Testis (tissue), 3 donors: ENCODE data around the gene APOC3. TPM values are rescaled to one million over a fixed set of nuclear protein-coding genes. Genes with fewer than 3 reads are reported as not detected.
"Not testable (repeated sequence)": the region's sequence is repeated elsewhere in the genome, so short reads cannot be mapped to it uniquely, and the experiment has no call there.

Experiments
- DNase-seq: peaks from one replicate; pipeline ENCODE4 v3.0.0-alpha.2; 2019
- H3K27ac ChIP-seq, 2 donors: fragments of 200-600 bp; sonication (generic); one replicate each; pipeline ENCODE4 v1.5.1; 2019
- H3K27me3 ChIP-seq: fragments of 200-600 bp; sonication (generic); one replicate; pipeline ENCODE4 v1.5.1; 2019
- H3K36me3 ChIP-seq: fragments of 200-600 bp; sonication (generic); one replicate; pipeline ENCODE4 v1.5.1; 2017; ENCODE audit warnings: low read depth; ENCODE audit errors: missing control alignments
- H3K4me1 ChIP-seq: fragments of 200-600 bp; sonication (generic); one replicate; pipeline ENCODE4 v1.5.1; 2019
- H3K4me3 ChIP-seq, 2 donors: fragments of 200-600 bp; sonication (generic); one replicate each; pipeline ENCODE4 v1.5.1; 2017 to 2019
- H3K9me3 ChIP-seq: fragments of 200-600 bp; sonication (generic); one replicate; pipeline ENCODE4 v1.5.1; 2017
- POLR2A ChIP-seq: fragments of 450-650 bp; IDR thresholded peaks from one replicate; pipeline ENCODE4 v1.6.1; 2017; ENCODE audit warnings: antibody characterized with exemption, mild to moderate bottlenecking, moderate library complexity
- WGBS, 2 donors: methylation state at CpG; one replicate each; pipeline ENCODE4 v1.1.5; 2018; 5-methylcytosine and 5-hydroxymethylcytosine counted together
- intact Hi-C: fragments of 100-400 bp; cut with DNase I; formaldehyde crosslinking; loops from one replicate; pipeline ENCODE4 v1.15.1; 2023; ENCODE audit warnings: low total_unique reads
- polyA plus RNA-seq: library from polyadenylated mRNA; stranded (reverse); fragments of 350-450 nt; fragmentation: Illumina TruSeq; extraction: RNeasy Lipid Tissue Mini Kit (QIAGEN cat#74804); gene quantifications from one replicate; pipeline ENCODE4 v1.2.3, GENCODE V29; 2014; ENCODE audit warnings: low read depth, low replicate concordance; ENCODE audit not compliant: insufficient read depth
- total RNA-seq, 2 donors: library from RNA; depleted of rRNA; stranded (reverse); fragments of >200 nt; gene quantifications; one replicate each; pipeline ENCODE4 v1.2.3, GENCODE V29; 2016
- TF ChIP-seq, protein P1 (sequence below), 3 experiments: fragments of 450-650 bp in 2 of 3; fragments of 200-600 bp in 1 of 3; sonication (generic) in 1 of 3; IDR thresholded peaks; one replicate each; pipeline ENCODE4 v1.5.1; 2016 to 2019; ENCODE audit warnings: antibody characterized with exemption in 3 of 3, mild to moderate bottlenecking in 2 of 3, moderate library complexity in 1 of 3

The APOC3 gene
- total and polyA plus RNA-seq, 3 donors from 2014 or later, result 0.81 to 4.0 TPM; not detected in 1

DNA sequence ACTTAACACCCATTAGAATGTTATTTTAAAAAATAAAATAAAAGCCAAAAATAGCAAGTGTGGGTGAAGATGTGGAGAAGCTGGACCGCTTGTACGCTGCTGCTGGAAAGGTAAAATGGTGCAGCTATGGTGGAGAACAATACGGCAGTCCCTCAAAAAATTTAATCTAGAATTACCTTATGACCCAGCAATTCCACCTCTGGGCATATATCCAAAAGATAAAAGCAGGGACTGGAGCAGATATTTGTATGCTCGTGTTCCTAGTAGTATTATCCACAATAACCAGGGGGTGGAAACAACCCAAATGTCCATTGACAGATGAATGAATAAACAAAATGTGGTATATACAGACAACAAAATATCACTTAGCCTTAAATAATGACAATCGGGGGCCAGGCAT is 31.9 kb upstream of the APOC3 start:
- Histone ChIP-seq H3K27me3 (no peaks in the 10 kb centered on the region), H3K4me1 (no peaks in the 10 kb centered on the region), H3K27ac (no peak overlapping the region), H3K9me3 (no peaks in the 10 kb centered on the region), H3K36me3 (no peaks in the 10 kb centered on the region), H3K4me3 (no peak overlapping the region)
- no peak for DNase-seq
- TF ChIP-seq, protein P1, sequence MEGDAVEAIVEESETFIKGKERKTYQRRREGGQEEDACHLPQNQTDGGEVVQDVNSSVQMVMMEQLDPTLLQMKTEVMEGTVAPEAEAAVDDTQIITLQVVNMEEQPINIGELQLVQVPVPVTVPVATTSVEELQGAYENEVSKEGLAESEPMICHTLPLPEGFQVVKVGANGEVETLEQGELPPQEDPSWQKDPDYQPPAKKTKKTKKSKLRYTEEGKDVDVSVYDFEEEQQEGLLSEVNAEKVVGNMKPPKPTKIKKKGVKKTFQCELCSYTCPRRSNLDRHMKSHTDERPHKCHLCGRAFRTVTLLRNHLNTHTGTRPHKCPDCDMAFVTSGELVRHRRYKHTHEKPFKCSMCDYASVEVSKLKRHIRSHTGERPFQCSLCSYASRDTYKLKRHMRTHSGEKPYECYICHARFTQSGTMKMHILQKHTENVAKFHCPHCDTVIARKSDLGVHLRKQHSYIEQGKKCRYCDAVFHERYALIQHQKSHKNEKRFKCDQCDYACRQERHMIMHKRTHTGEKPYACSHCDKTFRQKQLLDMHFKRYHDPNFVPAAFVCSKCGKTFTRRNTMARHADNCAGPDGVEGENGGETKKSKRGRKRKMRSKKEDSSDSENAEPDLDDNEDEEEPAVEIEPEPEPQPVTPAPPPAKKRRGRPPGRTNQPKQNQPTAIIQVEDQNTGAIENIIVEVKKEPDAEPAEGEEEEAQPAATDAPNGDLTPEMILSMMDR (IDR thresholded peaks at IDR 0.05), result no peak
- no peak for TF ChIP-seq POLR2A
- intact Hi-C loops, result no loop called here
- 68 to 79% methylated on average over 5 of the region's 5 CpGs for WGBS, 2 donors

DNA sequence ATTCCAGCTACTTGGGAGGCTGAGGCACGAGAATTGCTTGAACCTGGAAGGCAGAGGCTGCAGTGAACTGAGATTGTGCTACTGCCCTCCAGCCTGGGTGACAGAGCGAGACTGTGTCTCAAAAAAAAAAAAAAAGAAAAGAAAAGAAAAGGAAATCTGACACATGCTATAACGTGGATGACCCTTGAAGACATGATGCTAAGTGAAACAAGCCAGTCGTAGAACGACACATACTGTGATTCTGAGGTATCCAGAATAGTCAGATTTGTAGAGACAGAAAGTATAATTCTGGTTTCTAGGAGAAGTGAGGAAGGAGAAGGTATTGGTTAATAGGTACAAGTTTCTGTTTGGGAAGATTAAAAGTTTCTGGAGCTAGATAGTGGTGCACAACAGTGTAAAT is 31.3 kb upstream of the APOC3 start:
- H3K36me3 ChIP-seq, result no peaks in the 10 kb centered on the region
- H3K27me3 ChIP-seq, result no peaks in the 10 kb centered on the region
- DNase-seq, result no peak
- WGBS, 2 donors, result 83 to 91% methylated on average over 5 of the region's 5 CpGs
- no peak overlapping the region for H3K27ac ChIP-seq
- H3K4me1 ChIP-seq, result no peaks in the 10 kb centered on the region
- H3K4me3 ChIP-seq, result no peak overlapping the region
- no peaks in the 10 kb centered on the region for H3K9me3 ChIP-seq
- intact Hi-C loops, result no loop called here
- TF ChIP-seq POLR2A, result no peak
- TF ChIP-seq, protein P1 (IDR thresholded peaks at IDR 0.05), result no peak

DNA sequence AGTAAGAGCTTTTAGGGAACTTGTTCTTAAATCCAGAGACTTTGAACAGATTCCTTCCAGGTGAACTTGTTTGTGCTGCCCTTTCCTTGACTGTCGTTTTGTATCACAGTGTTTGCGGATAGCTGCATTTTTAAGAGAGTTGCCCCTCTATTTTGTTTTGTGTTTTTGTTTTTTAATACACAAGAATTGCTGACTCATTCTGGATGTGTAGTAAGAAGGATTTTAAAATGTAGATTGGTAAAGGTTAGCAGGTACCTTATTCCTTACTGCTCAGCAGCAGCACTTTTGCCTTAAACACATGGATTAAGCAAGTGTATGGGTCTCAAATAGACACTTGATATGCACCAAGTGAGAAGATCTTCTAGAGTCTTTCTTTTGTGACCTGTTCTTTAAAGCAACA is 29.1 kb upstream of the APOC3 start:
- H3K9me3 ChIP-seq, result no peaks in the 10 kb centered on the region
- H3K4me1 ChIP-seq, result no peaks in the 10 kb centered on the region
- no peak overlapping the region for H3K4me3 ChIP-seq
- no peak overlapping the region for H3K27ac ChIP-seq
- H3K27me3 ChIP-seq, result no peaks in the 10 kb centered on the region
- no peaks in the 10 kb centered on the region for H3K36me3 ChIP-seq
- intact Hi-C loops, result no loop called here
- 95% methylated on average over 2 of the region's 2 CpGs for WGBS, 2 donors
- DNase-seq, result no peak
- TF ChIP-seq POLR2A, result no peak
- TF ChIP-seq, protein P1 (IDR thresholded peaks at IDR 0.05), result no peak

DNA sequence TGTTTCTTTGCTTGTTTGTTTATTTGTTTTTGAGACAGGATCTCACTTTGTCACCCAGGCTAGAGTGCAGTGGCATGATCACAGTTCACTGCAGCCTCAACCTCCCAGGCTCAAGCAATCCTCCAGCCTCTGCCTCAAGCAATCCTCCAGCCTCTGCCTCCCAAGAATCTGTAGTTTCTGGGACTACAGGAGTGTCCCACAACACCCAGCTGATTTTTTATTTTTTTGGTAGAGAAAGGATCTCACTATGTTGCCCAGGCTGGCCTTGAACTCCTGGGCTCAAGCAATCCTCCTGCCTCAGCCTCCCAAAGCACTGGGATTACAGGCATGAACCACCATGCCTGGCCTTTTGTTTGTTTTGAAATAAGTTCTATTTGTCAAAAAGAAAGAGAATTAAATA is 28.0 kb upstream of the APOC3 start:
- H3K27me3 ChIP-seq, DNase-seq, intact Hi-C loops, H3K4me3 ChIP-seq, H3K27ac ChIP-seq, H3K4me1 ChIP-seq, H3K36me3 ChIP-seq, H3K9me3 ChIP-seq: not testable (repeated sequence)

DNA sequence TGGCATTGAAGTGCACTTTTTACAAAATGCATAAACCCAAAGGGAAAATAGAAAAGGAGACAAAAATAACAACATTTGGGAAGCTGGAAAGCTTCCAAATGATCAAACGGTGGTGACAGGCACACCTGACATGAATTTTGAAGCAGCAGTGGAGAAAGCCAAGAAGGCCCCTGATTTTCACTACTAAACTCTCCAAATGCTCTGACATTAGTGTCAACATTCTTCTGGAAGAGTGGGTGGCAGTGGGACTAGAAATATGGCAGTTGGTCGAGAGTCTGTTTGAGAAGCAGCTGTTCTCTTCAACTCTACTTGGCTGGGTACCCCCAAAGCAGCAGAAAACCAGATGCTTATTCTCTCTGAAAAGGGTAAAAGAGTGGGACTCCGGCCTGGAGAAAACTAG is 25.7 kb upstream of the APOC3 start:
- Histone ChIP-seq H3K27me3 (no peaks in the 10 kb centered on the region), H3K9me3 (no peaks in the 10 kb centered on the region), H3K27ac (no peak overlapping the region), H3K4me1 (no peaks in the 10 kb centered on the region), H3K4me3 (no peak overlapping the region), H3K36me3 (no peaks in the 10 kb centered on the region)
- intact Hi-C loops, result no loop called here
- no peak for DNase-seq
- no peak for TF ChIP-seq POLR2A
- TF ChIP-seq, protein P1 (IDR thresholded peaks at IDR 0.05), result no peak
- WGBS, 2 donors, result 67 to 74% methylated on average over 3 of the region's 3 CpGs
